Ectodermal cell (in vitro differentiated cells): ENCODE results near the gene PXMP4.

Source experiments
- H3K27ac ChIP-seq: 2 replicates; pipeline ENCODE4 v1.7.0; 2013; ENCODE audit warnings: mild to moderate bottlenecking, low read depth, low read length; ENCODE audit not compliant: insufficient read depth, poor library complexity, severe bottlenecking
- H3K27me3 ChIP-seq: 2 replicates; pipeline ENCODE4 v1.7.0; 2013; ENCODE audit warnings: mild to moderate bottlenecking, low read length; ENCODE audit not compliant: insufficient read depth, control insufficient read depth, poor library complexity, severe bottlenecking
- H3K36me3 ChIP-seq: one replicate; pipeline ENCODE4 v1.7.0; 2013; ENCODE audit warnings: low read length; ENCODE audit not compliant: control insufficient read depth, insufficient read depth
- H3K4me1 ChIP-seq: one replicate; pipeline ENCODE4 v1.7.0; 2013; ENCODE audit warnings: low read length; ENCODE audit not compliant: control insufficient read depth, insufficient read depth
- H3K4me3 ChIP-seq: 2 replicates; pipeline ENCODE4 v1.7.0; 2013; ENCODE audit warnings: low read depth, low read length, control low read depth; ENCODE audit not compliant: insufficient read depth
- H3K9me3 ChIP-seq: 2 replicates; pipeline ENCODE4 v1.7.0; 2013; ENCODE audit warnings: mild to moderate bottlenecking, low read length, moderate library complexity; ENCODE audit not compliant: control insufficient read depth
- WGBS, 2 experiments: methylation state at CpG; one replicate each; pipeline ENCODE4 v1.1.7; 2013; ENCODE audit warnings: missing lambda C conversion rate in 2 of 2; 5-methylcytosine and 5-hydroxymethylcytosine counted together

The PXMP4 gene

GRCh38 chr20:33693741-33694638 lies 26.1 kb downstream of the PXMP4 start:
- no peak overlapping the region for H3K4me3 ChIP-seq
- peaks cover 13% of the 10 kb centered on the region for H3K4me1 ChIP-seq
- no peaks in the 10 kb centered on the region for H3K27me3 ChIP-seq
- WGBS, 2 experiments, result 50 to 53% methylated on average over 17 of the region's 17 CpGs
- H3K27ac ChIP-seq, result peak overlapping the region; percentile 66
- no peaks in the 10 kb centered on the region for H3K9me3 ChIP-seq
- no peaks in the 10 kb centered on the region for H3K36me3 ChIP-seq

GRCh38 chr20:33693289-33693688 lies 26.8 kb downstream of the PXMP4 start:
- WGBS, 2 experiments, result 57 to 65% methylated on average over 5 of the region's 5 CpGs
- Histone ChIP-seq H3K4me1 (peaks cover 13% of the 10 kb centered on the region), H3K9me3 (no peaks in the 10 kb centered on the region), H3K27ac (no peak overlapping the region), H3K4me3 (no peak overlapping the region), H3K27me3 (no peaks in the 10 kb centered on the region), H3K36me3 (no peaks in the 10 kb centered on the region)

GRCh38 chr20:33689973-33690372 lies 30.1 kb downstream of the PXMP4 start:
- 22 to 40% methylated on average over 4 of the region's 4 CpGs for WGBS, 2 experiments

GRCh38 chr20:33689493-33689892 lies 30.6 kb downstream of the PXMP4 start:
- WGBS, 2 experiments, result 78 to 100% methylated on average over 1 of the region's 1 CpG
- Histone ChIP-seq H3K4me1 (peaks cover 19% of the 10 kb centered on the region), H3K27me3 (no peaks in the 10 kb centered on the region), H3K27ac (no peak overlapping the region), H3K4me3 (no peak overlapping the region), H3K36me3 (no peaks in the 10 kb centered on the region), H3K9me3 (no peaks in the 10 kb centered on the region)

More at GRCh38 chr20:33689973-33690372, 30.1 kb downstream of the PXMP4 start:
- Histone ChIP-seq H3K36me3 (no peaks in the 10 kb centered on the region), H3K27ac (no peak overlapping the region), H3K27me3 (no peaks in the 10 kb centered on the region), H3K4me1 (peaks cover 14% of the 10 kb centered on the region), H3K4me3 (no peak overlapping the region), H3K9me3 (no peaks in the 10 kb centered on the region)

- peaks cover 19% of the 10 kb centered on the region for H3K4me1 ChIP-seq
- H3K27me3 ChIP-seq, result no peaks in the 10 kb centered on the region
- no peak overlapping the region for H3K27ac ChIP-seq
- no peaks in the 10 kb centered on the region for H3K36me3 ChIP-seq
- H3K9me3 ChIP-seq, result no peaks in the 10 kb centered on the region
- WGBS, 2 experiments, result 90 to 91% methylated on average over 3 of the region's 3 CpGs
- H3K4me3 ChIP-seq, result no peak overlapping the region
These were observed 31.1 kb downstream of the PXMP4 start for GRCh38 chr20:33688938-33689424.

- H3K27ac ChIP-seq, result no peak overlapping the region
- H3K27me3 ChIP-seq, result no peaks in the 10 kb centered on the region
- peaks cover 12% of the 10 kb centered on the region for H3K4me1 ChIP-seq
- 90 to 93% methylated on average over 3 of the region's 3 CpGs for WGBS, 2 experiments
- H3K9me3 ChIP-seq, result no peaks in the 10 kb centered on the region
- H3K4me3 ChIP-seq, result no peak overlapping the region
- H3K36me3 ChIP-seq, result no peaks in the 10 kb centered on the region
These were observed 31.8 kb downstream of the PXMP4 start for GRCh38 chr20:33687993-33688937.

GRCh38 chr20:33687370-33687915 lies 32.7 kb downstream of the PXMP4 start:
- H3K4me3 ChIP-seq, result no peak overlapping the region
- no peak overlapping the region for H3K27ac ChIP-seq
- 90 to 91% methylated on average over 8 of the region's 8 CpGs for WGBS, 2 experiments
- no peaks in the 10 kb centered on the region for H3K9me3 ChIP-seq
- H3K27me3 ChIP-seq, result no peaks in the 10 kb centered on the region
- H3K4me1 ChIP-seq, result peaks cover 10% of the 10 kb centered on the region
- H3K36me3 ChIP-seq, result no peaks in the 10 kb centered on the region

GRCh38 chr20:33686984-33687366 lies 33.1 kb downstream of the PXMP4 start:
- H3K36me3 ChIP-seq, result no peaks in the 10 kb centered on the region

GRCh38 chr20:33686100-33686983 lies 33.8 kb downstream of the PXMP4 start, which contains the start of gene E2F1:
TSS of gene E2F1 (minus strand) at chr20:33686385. CDS start at chr20:33686264, 121 bp downstream.
- peak within 1 kb of the TSS; percentile 65 for H3K27ac ChIP-seq
- no peaks in the 10 kb centered on the region for H3K36me3 ChIP-seq
- WGBS, 2 experiments, result 3% methylated on average over 101 of the region's 101 CpGs
- no peaks in the 10 kb centered on the region for H3K9me3 ChIP-seq
- H3K4me3 ChIP-seq, result peak within 1 kb of the TSS; percentile 66
- H3K27me3 ChIP-seq, result no peaks in the 10 kb centered on the region
- peaks cover 10% of the 10 kb centered on the region for H3K4me1 ChIP-seq

More at GRCh38 chr20:33686984-33687366, 33.1 kb downstream of the PXMP4 start:
- WGBS, 2 experiments, result 82 to 84% methylated on average over 14 of the region's 14 CpGs
- Histone ChIP-seq H3K4me1 (peaks cover 10% of the 10 kb centered on the region), H3K4me3 (no peak overlapping the region), H3K27ac (no peak overlapping the region), H3K27me3 (no peaks in the 10 kb centered on the region), H3K9me3 (no peaks in the 10 kb centered on the region)
